Lower leg skin (tissue), 3 donors: ENCODE data around the gene LPCAT4.

Experiments used
- CTCF ChIP-seq, 3 donors: fragments of 450-650 bp; IDR thresholded peaks; one replicate each; pipeline ENCODE4 v1.5.1; 2016; ENCODE audit warnings: antibody characterized with exemption in 3 of 3, mild to moderate bottlenecking in 3 of 3, moderate library complexity in 2 of 3
- POLR2A ChIP-seq, 2 donors: fragments of 450-650 bp; IDR thresholded peaks; one replicate each; pipeline ENCODE4 v1.6.1; 2016 to 2017; ENCODE audit warnings: antibody characterized with exemption in 2 of 2, mild to moderate bottlenecking in 1 of 2, moderate library complexity in 1 of 2

GRCh38 chr15:34336991-34337556, 29.9 kb downstream of the LPCAT4 start:
- TF ChIP-seq CTCF (IDR thresholded peaks at IDR 0.05) (no peak), POLR2A (IDR thresholded peaks at IDR 0.05) (no peak)
